Esophagus squamous epithelium (tissue), 5 donors: ENCODE data around the gene NFATC2. TPM values are rescaled to one million over a fixed set of nuclear protein-coding genes. Genes with fewer than 3 reads are reported as not detected.

Experiments
- DNase-seq: peaks from one replicate; lab custom pipeline; 2025; lab: John Stamatoyannopoulos, UW
- H3K27ac ChIP-seq, 4 donors: fragments of 200-600 bp; sonication (generic); one replicate each; pipeline ENCODE4 v1.5.1; 2016 to 2019; ENCODE audit warnings: mild to moderate bottlenecking in 1 of 4
- H3K27me3 ChIP-seq, 4 donors: fragments of 200-600 bp; sonication (generic); 1 replicate in 3 of 4; 2 replicates in 1 of 4; pipeline versions ENCODE4 v1.5.1 to v1.6.0; 2017 to 2021; ENCODE audit warnings: antibody characterized with exemption in 1 of 4
- H3K36me3 ChIP-seq, 3 donors: fragments of 200-600 bp; sonication (generic); one replicate each; pipeline ENCODE4 v1.5.1; 2016 to 2019
- H3K4me1 ChIP-seq, 3 donors: fragments of 200-600 bp; sonication (generic); one replicate each; pipeline ENCODE4 v1.5.1; 2017 to 2019
- H3K4me3 ChIP-seq, 4 donors: fragments of 200-600 bp; sonication (generic); 1 replicate in 3 of 4; 2 replicates in 1 of 4; pipeline ENCODE4 v1.5.1; 2016 to 2019; ENCODE audit warnings: mild to moderate bottlenecking in 2 of 4, moderate library complexity in 1 of 4
- H3K9me3 ChIP-seq, 3 donors: fragments of 200-600 bp; sonication (generic); one replicate each; pipeline ENCODE4 v1.5.1; 2016 to 2019
- POLR2A ChIP-seq, 4 donors: fragments of 450-650 bp; IDR thresholded peaks; one replicate each; pipeline ENCODE4 v1.6.1; 2017; ENCODE audit warnings: antibody characterized with exemption in 4 of 4, mild to moderate bottlenecking in 4 of 4, moderate library complexity in 3 of 4
- WGBS, 2 donors: methylation state at CpG; one replicate each; pipeline ENCODE4 v1.1.5; 2018; 5-methylcytosine and 5-hydroxymethylcytosine counted together
- intact Hi-C: fragments of 100-400 bp; cut with DNase I; formaldehyde crosslinking; loops from one replicate; pipeline ENCODE4 v1.15.0; 2022
- total RNA-seq, 4 donors: library from RNA; depleted of rRNA; stranded (reverse); fragments of >200 nt; gene quantifications; one replicate each; pipeline ENCODE4 v1.1.0, GENCODE V29; 2016
- TF ChIP-seq, protein P1 (sequence below), 6 experiments: fragments of 450-650 bp in 4 of 6; fragments of 200-600 bp in 2 of 6; sonication (generic) in 2 of 6; IDR thresholded peaks; one replicate each; pipeline ENCODE4 v1.5.1; 2016 to 2019; ENCODE audit warnings: antibody characterized with exemption in 6 of 6, mild to moderate bottlenecking in 4 of 6, moderate library complexity in 4 of 6
- donor health status: DM: yes; HTN: yes; CAD: no.

Gene NFATC2
- total RNA-seq, 4 donors from 2014 or later = 0.83 to 6.7 (median 1.4) TPM

DNA sequence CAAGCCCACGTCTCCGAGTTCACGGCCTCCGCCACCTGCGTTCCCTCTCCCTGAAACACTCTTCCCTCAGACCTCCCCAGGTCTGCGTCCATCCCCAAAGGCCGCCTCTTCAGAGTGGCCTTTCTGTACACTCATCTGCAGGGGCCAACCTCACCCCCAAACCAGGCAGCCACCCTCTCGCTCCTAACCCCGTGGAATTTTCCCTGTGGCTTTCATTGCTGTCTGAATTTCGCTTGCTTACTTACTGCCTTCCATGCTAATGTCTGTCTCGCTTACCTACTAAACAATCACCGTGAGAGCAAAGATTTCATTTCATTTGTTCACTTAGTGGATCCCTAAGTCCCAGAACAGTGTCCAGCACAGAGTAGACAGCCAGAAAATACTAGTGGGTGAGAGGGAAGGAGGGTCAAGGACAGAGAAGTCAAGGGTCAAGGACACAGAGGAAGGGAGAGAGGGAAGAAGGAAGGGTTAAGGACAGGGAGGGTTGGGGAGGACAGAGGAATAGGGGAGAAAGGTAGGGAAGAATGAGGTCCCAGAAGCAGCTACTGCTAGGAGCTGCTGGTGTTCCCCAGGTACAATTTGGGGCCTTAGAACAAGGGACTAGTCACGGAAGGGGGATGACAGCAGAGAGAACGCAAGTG, 114.7 kb downstream of the NFATC2 start:
- Histone ChIP-seq H3K4me1 (peaks cover 0 to 14% (median 0%) of the 10 kb centered on the region in 3 donors), H3K9me3 (no peaks in the 10 kb centered on the region), H3K27me3 (peaks cover 0 to 3% (median 0%) of the 10 kb centered on the region in 4 donors), H3K27ac (peak overlapping the region in 1 of 4 donors; percentile 8), H3K4me3 (no peak overlapping the region), H3K36me3 (peaks cover 0 to 7% (median 0%) of the 10 kb centered on the region in 3 donors)
- intact Hi-C loops = no loop called here
- no peak for TF ChIP-seq POLR2A (IDR thresholded peaks at IDR 0.05)
- TF ChIP-seq, protein P1, sequence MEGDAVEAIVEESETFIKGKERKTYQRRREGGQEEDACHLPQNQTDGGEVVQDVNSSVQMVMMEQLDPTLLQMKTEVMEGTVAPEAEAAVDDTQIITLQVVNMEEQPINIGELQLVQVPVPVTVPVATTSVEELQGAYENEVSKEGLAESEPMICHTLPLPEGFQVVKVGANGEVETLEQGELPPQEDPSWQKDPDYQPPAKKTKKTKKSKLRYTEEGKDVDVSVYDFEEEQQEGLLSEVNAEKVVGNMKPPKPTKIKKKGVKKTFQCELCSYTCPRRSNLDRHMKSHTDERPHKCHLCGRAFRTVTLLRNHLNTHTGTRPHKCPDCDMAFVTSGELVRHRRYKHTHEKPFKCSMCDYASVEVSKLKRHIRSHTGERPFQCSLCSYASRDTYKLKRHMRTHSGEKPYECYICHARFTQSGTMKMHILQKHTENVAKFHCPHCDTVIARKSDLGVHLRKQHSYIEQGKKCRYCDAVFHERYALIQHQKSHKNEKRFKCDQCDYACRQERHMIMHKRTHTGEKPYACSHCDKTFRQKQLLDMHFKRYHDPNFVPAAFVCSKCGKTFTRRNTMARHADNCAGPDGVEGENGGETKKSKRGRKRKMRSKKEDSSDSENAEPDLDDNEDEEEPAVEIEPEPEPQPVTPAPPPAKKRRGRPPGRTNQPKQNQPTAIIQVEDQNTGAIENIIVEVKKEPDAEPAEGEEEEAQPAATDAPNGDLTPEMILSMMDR (IDR thresholded peaks at IDR 0.05) = no peak
- DNase-seq = no peak
- WGBS, 2 donors = 92 to 94% methylated on average over 14 of the region's 14 CpGs

DNA sequence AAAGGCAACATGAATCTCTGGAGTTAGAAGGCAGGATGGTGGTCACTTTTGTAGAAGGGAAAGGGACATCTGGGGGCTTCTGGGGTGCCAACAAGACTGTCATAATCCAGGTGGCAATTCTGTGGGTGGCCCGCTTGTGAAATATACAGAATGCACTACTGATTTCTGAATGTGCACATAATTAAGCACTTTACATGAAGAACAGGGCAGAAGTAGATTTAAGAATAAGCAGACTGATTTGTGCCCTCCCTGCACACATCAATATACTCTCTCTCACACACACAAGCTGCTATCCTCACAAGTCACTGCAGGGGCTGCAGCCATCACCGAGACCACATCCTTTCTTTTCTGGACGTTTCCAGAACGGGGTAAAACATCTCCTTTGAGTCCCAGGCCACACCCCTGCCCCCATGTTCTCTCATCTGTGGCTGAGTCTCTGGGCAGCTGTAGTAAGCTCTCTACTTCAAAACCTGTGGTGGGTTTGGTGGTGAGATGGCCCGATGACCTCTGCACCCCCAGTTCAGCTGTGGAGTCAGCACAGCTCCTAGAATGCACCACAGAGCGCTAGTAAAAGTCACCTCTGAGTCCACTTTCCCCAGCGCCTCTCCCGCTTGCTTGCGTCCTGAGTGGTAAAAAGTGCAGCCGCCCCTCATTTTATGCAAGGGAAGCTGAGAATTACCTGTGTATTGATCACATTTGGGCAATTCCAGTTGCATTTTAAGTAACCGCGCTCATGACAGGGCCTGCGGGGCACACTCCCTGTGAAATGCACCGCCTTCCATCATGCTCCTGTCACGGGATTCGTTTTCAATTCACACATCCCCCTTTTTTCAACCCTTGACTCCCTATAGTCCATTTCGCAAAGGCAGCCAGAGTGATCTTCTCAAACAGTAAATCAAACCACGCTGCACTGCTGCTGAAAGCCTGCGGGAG, 115.5 kb downstream of the NFATC2 start:
- 91 to 92% methylated on average over 10 to 18 of the region's 19 CpGs for WGBS, 2 donors
- Histone ChIP-seq H3K4me3 (no peak overlapping the region), H3K9me3 (no peaks in the 10 kb centered on the region), H3K27ac (no peak overlapping the region), H3K4me1 (peaks cover 0 to 14% (median 0%) of the 10 kb centered on the region in 3 donors), H3K36me3 (peaks cover 0 to 4% (median 0%) of the 10 kb centered on the region in 3 donors), H3K27me3 (peaks cover 0 to 3% (median 0%) of the 10 kb centered on the region in 4 donors)
- intact Hi-C loops = no loop called here
- DNase-seq = no peak
- TF ChIP-seq, protein P1 (IDR thresholded peaks at IDR 0.05) = no peak
- no peak for TF ChIP-seq POLR2A (IDR thresholded peaks at IDR 0.05)

DNA sequence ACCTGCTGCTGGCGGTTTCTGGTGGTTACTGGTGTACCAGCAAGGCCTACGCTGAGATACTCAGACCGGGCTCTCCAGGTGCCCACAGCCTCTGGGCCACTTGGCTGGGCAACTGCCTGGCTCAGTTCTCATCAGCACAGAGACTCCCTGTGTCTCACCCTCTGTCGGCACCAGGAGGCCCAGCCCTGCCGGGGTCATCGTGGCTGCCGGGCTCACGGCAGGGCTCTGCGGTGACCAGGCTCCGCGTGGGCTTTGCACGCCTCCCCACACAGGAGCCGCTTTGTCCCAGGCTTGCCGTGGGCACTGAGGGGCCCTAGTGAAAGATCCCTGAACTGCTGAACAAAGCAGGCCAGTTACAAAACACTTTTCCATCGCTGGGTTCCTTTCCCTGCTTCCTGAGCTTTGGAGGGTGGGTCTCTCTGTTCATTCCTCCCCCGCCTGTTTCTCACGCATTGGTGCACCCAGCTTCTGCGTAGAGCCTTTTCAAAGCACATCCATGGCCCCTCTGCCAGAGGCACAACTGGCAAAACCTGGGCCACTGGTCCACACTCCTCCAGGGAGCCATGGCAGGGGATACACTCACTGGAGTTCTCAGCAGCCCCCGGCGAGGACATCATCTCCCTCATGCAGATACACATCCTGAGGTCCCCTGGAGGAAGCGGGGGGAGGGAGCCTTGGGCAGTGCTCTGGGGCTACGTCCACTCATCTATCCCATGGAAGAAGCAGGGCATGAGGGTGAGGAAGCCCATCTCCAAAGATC, 117.0 kb downstream of the NFATC2 start:
- 85 to 89% methylated on average over 9 to 13 of the region's 22 CpGs for WGBS, 2 donors
- Histone ChIP-seq H3K4me1 (peaks cover 0 to 14% (median 0%) of the 10 kb centered on the region in 3 donors), H3K27ac (peak overlapping the region in 2 of 4 donors; percentile 25 to 46), H3K36me3 (no peaks in the 10 kb centered on the region), H3K9me3 (no peaks in the 10 kb centered on the region), H3K27me3 (peaks cover 0 to 3% (median 0%) of the 10 kb centered on the region in 4 donors), H3K4me3 (no peak overlapping the region)
- intact Hi-C loops = no loop called here
- TF ChIP-seq, protein P1 (IDR thresholded peaks at IDR 0.05) = no peak
- no peak for TF ChIP-seq POLR2A (IDR thresholded peaks at IDR 0.05)
- no peak for DNase-seq

DNA sequence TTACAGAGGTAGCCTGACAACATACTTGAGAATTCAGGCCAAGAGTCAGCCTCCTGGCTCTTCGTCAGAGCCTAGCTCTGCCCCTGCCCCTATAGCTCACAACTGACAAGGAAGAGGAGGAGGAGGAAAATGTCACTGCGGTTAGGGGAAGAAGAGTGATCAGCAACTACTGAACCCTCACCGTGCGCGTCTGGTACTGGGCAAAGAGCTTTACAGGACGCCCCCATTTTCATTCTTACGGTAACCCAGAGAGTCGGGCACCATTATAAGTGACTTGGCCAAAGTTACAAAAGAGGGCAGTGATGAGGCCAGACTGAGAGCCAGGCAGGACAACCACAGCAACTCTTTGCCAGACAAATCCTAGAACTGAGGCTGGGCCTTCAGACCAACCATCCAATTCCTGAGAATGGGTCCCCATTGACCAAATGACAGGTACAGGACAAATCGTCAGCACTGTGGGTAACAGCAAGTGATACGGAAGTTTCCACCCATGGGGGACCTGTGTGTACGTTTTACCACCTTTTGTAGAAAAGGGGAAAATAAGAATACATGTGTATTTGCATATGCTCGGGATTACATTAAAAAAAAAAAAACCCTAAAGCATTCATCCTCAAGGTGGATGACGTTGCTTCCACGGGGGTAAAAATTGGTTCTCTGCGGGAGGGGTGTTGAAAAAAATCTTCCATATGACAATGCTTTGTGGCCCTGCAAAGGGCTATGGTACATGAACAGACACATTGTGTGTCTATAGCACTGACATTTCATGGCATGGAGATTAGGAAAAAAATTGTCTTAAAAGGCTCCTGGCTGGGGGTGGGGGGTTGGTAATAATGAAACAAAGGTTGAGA, 118.0 kb downstream of the NFATC2 start:
- intact Hi-C loops = no loop called here
- 69 to 85% methylated on average over 11 to 15 of the region's 15 CpGs for WGBS, 2 donors
- no peaks in the 10 kb centered on the region for H3K36me3 ChIP-seq
- H3K9me3 ChIP-seq = no peaks in the 10 kb centered on the region
- no peak overlapping the region for H3K4me3 ChIP-seq
- peak overlapping the region in 1 of 4 donors; percentile 46 for H3K27ac ChIP-seq
- DNase-seq = no peak
- peaks cover 0 to 3% (median 0%) of the 10 kb centered on the region in 4 donors for H3K27me3 ChIP-seq
- H3K4me1 ChIP-seq = peaks cover 0 to 14% (median 0%) of the 10 kb centered on the region in 3 donors
- no peak for TF ChIP-seq POLR2A (IDR thresholded peaks at IDR 0.05)
- TF ChIP-seq, protein P1 (IDR thresholded peaks at IDR 0.05) = no peak
